T-cell (primary cell): ENCODE measurements around the gene KCTD1. TPM values are rescaled to one million over a fixed set of nuclear protein-coding genes. Genes with fewer than 3 reads are reported as not detected.

Experiments
- ATAC-seq, 4 experiments: fragments of 200-7000 bp in 3 of 4; fragments of 150-1000 bp in 1 of 4; cut with Tn5 transposase; replicated peaks in 1 of 4; 1 replicate in 3 of 4; 2 replicates in 1 of 4; pipeline ENCODE4 v1.10.0; 2021; ENCODE audit warnings: moderate library complexity in 3 of 4, mild to moderate bottlenecking in 2 of 4, moderate number of reproducible peaks in 1 of 4
- CTCF ChIA-PET, 2 donors: fragments of 300-600 bp; sonication (Branson Sonifier 250); formaldehyde crosslinking; loops; one replicate each; lab custom pipeline; 2022; ENCODE audit warnings: antibody characterized with exemption in 2 of 2; lab: Charles Lee
- POLR2A ChIA-PET, 2 donors: fragments of 300-600 bp; sonication (Branson Sonifier 250); formaldehyde crosslinking; loops; one replicate each; lab custom pipeline; 2022; ENCODE audit warnings: antibody characterized with exemption in 2 of 2; lab: Charles Lee
- DNase-seq, 35 experiments: peaks; one replicate each; pipeline versions ENCODE4 v3.0.0 to v3.0.0-alpha.2; 2013 to 2023
- H3K27ac ChIP-seq: one replicate; pipeline ENCODE4 v1.5.1; 2013; ENCODE audit warnings: low read length
- H3K27me3 ChIP-seq, 2 experiments: replicated peaks in 1 of 2; 1 replicate in 1 of 2; 2 replicates in 1 of 2; pipeline versions ENCODE4 v1.6.1 to v1.7.0; 2013; ENCODE audit warnings: low read length in 1 of 2, mixed read lengths in 1 of 2; ENCODE audit not compliant: control insufficient read depth in 2 of 2, insufficient read depth in 2 of 2; ENCODE audit errors: extremely low read depth in 1 of 2
- H3K36me3 ChIP-seq, 2 donors: 1 replicate in 1 of 2; 2 replicates in 1 of 2; pipeline versions ENCODE4 v1.6.1 to v1.7.0; 2013; ENCODE audit warnings: low read length in 1 of 2; ENCODE audit not compliant: control insufficient read depth in 2 of 2, insufficient read depth in 1 of 2; ENCODE audit errors: extremely low read depth in 1 of 2
- H3K4me1 ChIP-seq, 2 experiments: 1 replicate in 1 of 2; 2 replicates in 1 of 2; pipeline versions ENCODE4 v1.6.1 to v1.7.0; 2013; ENCODE audit warnings: low read length in 2 of 2, mixed read lengths in 1 of 2; ENCODE audit not compliant: insufficient read depth in 2 of 2, control insufficient read depth in 1 of 2; ENCODE audit errors: extremely low read depth in 1 of 2
- H3K4me3 ChIP-seq, 2 donors: 1 replicate in 1 of 2; 2 replicates in 1 of 2; pipeline versions ENCODE4 v1.5.1 to v1.7.0; 2013; ENCODE audit warnings: mild to moderate bottlenecking in 2 of 2, low read length in 1 of 2, moderate library complexity in 1 of 2; ENCODE audit not compliant: control insufficient read depth in 1 of 2; ENCODE audit errors: extremely low read depth in 1 of 2
- H3K9me3 ChIP-seq: 2 replicates; pipeline ENCODE4 v1.7.0; 2013
- H3K27ac Mint-ChIP-seq, 2 donors: one replicate each; pipeline ENCODE4 v1.8.0; 2020 to 2021; ENCODE audit warnings: mild to moderate bottlenecking in 2 of 2, mixed read lengths in 2 of 2
- H3K27me3 Mint-ChIP-seq, 2 donors: one replicate each; pipeline ENCODE4 v1.8.0; 2021 to 2022; ENCODE audit warnings: mixed read lengths in 2 of 2
- H3K36me3 Mint-ChIP-seq: one replicate; pipeline ENCODE4 v1.8.0; 2021; ENCODE audit warnings: mixed read lengths
- H3K4me1 Mint-ChIP-seq, 3 donors: one replicate each; pipeline ENCODE4 v1.8.0; 2020 to 2022; ENCODE audit warnings: mixed read lengths in 3 of 3, mild to moderate bottlenecking in 1 of 3
- H3K4me3 Mint-ChIP-seq, 3 donors: one replicate each; pipeline ENCODE4 v1.8.0; 2020 to 2022; ENCODE audit warnings: mild to moderate bottlenecking in 3 of 3, mixed read lengths in 3 of 3, moderate library complexity in 3 of 3
- H3K9me3 Mint-ChIP-seq, 3 donors: one replicate each; pipeline ENCODE4 v1.8.0; 2020 to 2022; ENCODE audit warnings: mixed read lengths in 3 of 3
- WGBS: methylation state at CpG from one replicate; pipeline ENCODE4 v1.1.5; 2013; ENCODE audit warnings: missing lambda C conversion rate; ENCODE audit not compliant: insufficient coverage; 5-methylcytosine and 5-hydroxymethylcytosine counted together
- total RNA-seq, 35 experiments: library from RNA in 6 of 35; stranded (reverse) in 6 of 35; fragments of 120-200 nt in 1 of 35; gene quantifications; one replicate each; pipeline versions ENCODE4 v1.2.1 to v1.2.4 and lab custom pipeline; 2013 to 2026

Gene KCTD1
- total RNA-seq, 5 donors from 2014 or later (not counting 1 experiment from before 2014, with no cell fraction given), result 3.2 to 4.3 (median 3.9) TPM

DNA sequence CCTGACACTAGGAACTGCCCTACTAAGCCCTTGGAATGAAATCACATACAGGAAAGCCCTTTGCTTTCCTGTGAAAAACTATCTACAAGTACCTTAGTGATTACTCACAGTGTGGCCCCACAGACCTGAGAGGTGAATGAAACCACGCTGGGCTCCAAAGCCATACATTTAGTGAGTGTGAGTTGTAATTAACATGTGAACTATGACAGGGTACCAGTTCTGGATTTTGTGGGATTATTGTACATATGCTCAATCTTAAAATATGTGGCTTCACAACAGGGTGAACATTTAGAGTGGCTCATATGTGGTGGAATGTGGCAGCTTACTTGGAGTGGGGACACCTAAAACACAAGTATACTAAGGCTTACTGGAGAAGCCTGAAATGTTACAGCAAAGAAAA is 12.3 kb downstream of the KCTD1 start:
- no peaks in the 10 kb centered on the region for H3K4me1 ChIP-seq
- Mint-ChIP-seq H3K27ac (no peak overlapping the region), H3K4me1 (peaks cover 0 to 14% (median 7%) of the 10 kb centered on the region in 3 donors), H3K9me3 (no peaks in the 10 kb centered on the region), H3K27me3 (no peaks in the 10 kb centered on the region), H3K4me3 (no peak overlapping the region), H3K36me3 (no peaks in the 10 kb centered on the region)
- H3K4me3 ChIP-seq, result no peak overlapping the region
- no peaks in the 10 kb centered on the region for H3K27me3 ChIP-seq
- H3K27ac ChIP-seq, result no peak overlapping the region
- ATAC-seq (no peak), DNase-seq (no peak)
- no peaks in the 10 kb centered on the region for H3K36me3 ChIP-seq
- H3K9me3 ChIP-seq, result no peaks in the 10 kb centered on the region
- WGBS, result no CpG with 5 or more reads among the region's 1 CpG
- ChIA-PET POLR2A (no interaction called here), CTCF (no interaction called here)

DNA sequence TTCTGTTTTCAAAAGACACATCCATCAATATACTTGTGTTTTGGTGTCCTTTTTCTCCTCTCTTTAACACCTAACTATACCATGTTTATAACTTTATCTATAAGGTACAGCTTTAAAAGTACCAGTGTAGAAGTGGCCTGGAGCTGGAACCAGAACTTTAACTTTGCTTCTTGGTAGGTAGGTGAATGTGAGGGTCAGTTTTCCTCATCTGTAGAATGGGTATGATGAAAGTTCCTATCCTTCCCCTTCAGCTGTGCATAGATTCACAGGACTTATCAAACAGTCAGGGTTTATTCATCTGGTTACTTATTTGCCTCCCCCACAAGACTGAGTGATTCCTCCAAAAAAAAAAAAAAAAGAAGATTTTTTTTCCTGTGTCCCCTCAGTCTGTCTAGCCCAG is 12.7 kb downstream of the KCTD1 start:
- Histone ChIP-seq H3K4me3 (no peak overlapping the region), H3K9me3 (no peaks in the 10 kb centered on the region), H3K27ac (no peak overlapping the region), H3K36me3 (no peaks in the 10 kb centered on the region), H3K27me3 (no peaks in the 10 kb centered on the region), H3K4me1 (no peaks in the 10 kb centered on the region)
- DNase-seq (no peak), ATAC-seq (no peak)
- ChIA-PET CTCF (no interaction called here), POLR2A (no interaction called here)
- Mint-ChIP-seq H3K27ac (no peak overlapping the region), H3K9me3 (no peaks in the 10 kb centered on the region), H3K4me3 (no peak overlapping the region), H3K36me3 (no peaks in the 10 kb centered on the region), H3K27me3 (no peaks in the 10 kb centered on the region), H3K4me1 (peaks cover 0 to 12% (median 7%) of the 10 kb centered on the region in 3 donors)

DNA sequence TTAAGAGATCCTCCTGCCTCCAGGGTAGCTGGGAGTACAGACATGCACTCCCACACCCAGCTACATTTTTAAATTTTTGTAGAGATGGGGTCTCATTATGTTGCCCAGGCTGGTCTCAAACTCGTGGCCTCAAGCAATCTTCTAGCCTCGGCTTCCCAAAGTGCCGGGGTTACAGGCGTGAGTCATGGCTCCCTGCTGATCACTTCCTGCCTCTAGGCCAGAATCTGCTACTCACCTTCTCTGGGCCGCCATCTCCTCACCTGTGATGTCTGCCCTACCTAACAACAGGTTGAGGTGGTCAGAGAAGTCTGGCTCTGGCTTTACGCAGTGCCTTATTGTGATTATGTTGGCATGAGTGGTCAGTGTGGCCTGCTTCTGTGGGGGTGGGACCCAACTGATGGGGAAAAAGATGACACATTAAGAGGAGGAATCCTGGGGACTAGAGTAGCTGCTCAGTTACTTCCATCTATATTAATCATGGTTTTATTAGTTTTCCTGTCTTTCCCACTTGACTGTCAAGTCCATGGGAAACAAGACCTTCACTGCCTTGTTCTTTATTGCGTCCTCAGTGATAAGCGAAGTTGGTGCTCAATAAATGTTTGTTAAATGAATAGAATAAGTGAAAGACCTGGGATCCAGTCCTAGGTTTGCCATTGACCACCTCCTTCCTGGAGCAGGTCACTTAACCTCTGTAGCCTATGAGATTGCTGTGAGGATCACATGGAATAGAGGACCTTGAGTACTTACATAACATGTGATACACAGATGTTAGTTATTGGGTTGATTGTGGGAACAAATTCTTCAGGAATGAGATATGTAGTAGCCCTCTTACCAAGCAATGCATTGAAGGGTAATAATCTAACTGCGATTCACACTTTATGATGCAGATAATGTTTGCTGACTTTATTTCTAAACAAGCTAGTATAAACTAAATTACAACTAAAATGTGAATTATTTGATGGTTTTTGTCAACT is 15.7 kb downstream of the KCTD1 start:
- Mint-ChIP-seq H3K36me3 (no peaks in the 10 kb centered on the region), H3K9me3 (no peaks in the 10 kb centered on the region), H3K27ac (no peak overlapping the region), H3K4me1 (no peaks in the 10 kb centered on the region), H3K27me3 (no peaks in the 10 kb centered on the region), H3K4me3 (no peak overlapping the region)
- Histone ChIP-seq H3K27me3 (no peaks in the 10 kb centered on the region), H3K9me3 (no peaks in the 10 kb centered on the region), H3K4me1 (no peaks in the 10 kb centered on the region), H3K36me3 (no peaks in the 10 kb centered on the region), H3K4me3 (no peak overlapping the region), H3K27ac (no peak overlapping the region)
- WGBS, result 81% methylated on average over 6 of the region's 9 CpGs
- ChIA-PET CTCF (no interaction called here), POLR2A (interaction anchor here in 1 of 2 donors (0.5 to 0.6 kb wide), 2 partner anchors 28 to 494 kb away, joined by 4 to 6 read pairs; no protein-coding TSS in a partner anchor)
- ATAC-seq, result no peak
- DNase-seq, result no peak

- Mint-ChIP-seq H3K9me3 (no peaks in the 10 kb centered on the region), H3K4me1 (no peaks in the 10 kb centered on the region), H3K27me3 (no peaks in the 10 kb centered on the region), H3K36me3 (no peaks in the 10 kb centered on the region), H3K27ac (no peak overlapping the region), H3K4me3 (no peak overlapping the region)
- no peak for DNase-seq
- H3K27me3 ChIP-seq, result no peaks in the 10 kb centered on the region
- ATAC-seq, result no peak
- H3K4me3 ChIP-seq, result no peak overlapping the region
- H3K9me3 ChIP-seq, result no peaks in the 10 kb centered on the region
- ChIA-PET POLR2A (interaction anchor here in 1 of 2 donors (0.5 kb wide), 1 partner anchor 493 kb away, joined by 6 read pairs; no protein-coding TSS in a partner anchor), CTCF (no interaction called here)
- no peaks in the 10 kb centered on the region for H3K36me3 ChIP-seq
- H3K4me1 ChIP-seq, result no peaks in the 10 kb centered on the region
- no CpG with 5 or more reads among the region's 4 CpGs for WGBS
- H3K27ac ChIP-seq, result no peak overlapping the region
Observed at GRCh38 chr18:26531605-26532298, 16.6 kb downstream of the KCTD1 start.

DNA sequence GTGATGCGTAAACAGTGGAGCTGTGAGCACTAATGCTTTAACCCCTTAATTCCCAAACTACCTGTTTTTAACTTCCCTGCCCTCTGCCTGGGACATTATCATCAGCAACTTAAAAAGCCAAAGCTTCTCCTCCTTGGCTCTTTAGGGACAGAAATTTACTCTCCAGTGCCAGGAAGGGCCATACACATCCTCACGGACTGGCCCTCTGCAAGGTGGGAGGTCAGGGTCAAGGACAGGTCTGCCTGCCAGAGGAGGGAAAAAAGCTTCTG is 21.5 kb downstream of the KCTD1 start:
- Mint-ChIP-seq H3K4me1 (no peaks in the 10 kb centered on the region), H3K27ac (no peak overlapping the region), H3K27me3 (peaks cover 0 to 3% of the 10 kb centered on the region in 2 donors), H3K36me3 (no peaks in the 10 kb centered on the region), H3K9me3 (no peaks in the 10 kb centered on the region), H3K4me3 (no peak overlapping the region)
- H3K9me3 ChIP-seq, result no peaks in the 10 kb centered on the region
- WGBS, result 80% methylated on average over 1 of the region's 2 CpGs
- ChIA-PET CTCF (no interaction called here), POLR2A (no interaction called here)
- H3K4me3 ChIP-seq, result no peak overlapping the region
- no peaks in the 10 kb centered on the region for H3K27me3 ChIP-seq
- DNase-seq, result no peak
- H3K36me3 ChIP-seq, result no peaks in the 10 kb centered on the region
- no peak for ATAC-seq
- H3K27ac ChIP-seq, result no peak overlapping the region
- no peaks in the 10 kb centered on the region for H3K4me1 ChIP-seq

DNA sequence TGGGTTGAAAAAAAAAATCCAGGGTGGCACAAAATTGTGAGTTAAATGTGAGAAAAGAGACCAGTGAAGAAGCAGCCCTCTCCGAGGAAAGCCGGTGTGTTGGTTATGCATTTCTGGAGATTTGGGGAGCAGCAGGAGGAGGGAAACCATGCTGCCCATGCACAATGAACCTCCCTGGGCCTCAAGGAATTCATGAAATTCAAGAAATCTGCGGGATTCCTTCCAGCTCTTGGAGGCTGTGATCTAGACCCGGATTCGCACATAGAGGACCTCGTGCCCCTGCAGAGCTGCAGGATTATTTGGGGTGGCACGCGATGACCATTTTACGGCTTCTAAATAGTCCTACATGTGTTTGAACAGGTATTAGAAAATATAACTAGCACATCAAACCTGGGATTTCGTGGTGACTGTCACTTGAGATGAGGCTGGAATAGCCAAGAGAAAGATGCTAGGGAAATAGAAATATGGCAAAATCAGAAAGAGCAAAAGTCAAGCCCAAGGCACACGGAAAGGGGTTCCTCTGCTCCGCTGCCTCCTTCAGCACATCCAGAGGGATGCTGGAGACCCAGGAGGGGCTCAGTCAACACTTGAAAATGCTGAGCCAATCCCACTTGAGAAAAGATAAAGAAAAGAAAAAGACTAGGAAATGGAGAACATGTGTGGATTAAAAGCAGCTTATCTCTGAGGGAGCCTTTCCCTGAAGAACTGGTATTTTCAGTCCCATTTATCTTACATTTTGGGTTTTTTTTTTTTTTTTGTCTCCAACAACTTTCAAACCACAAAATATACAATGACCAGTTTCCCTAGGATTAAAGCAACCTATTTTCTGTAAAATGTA is 22.0 kb downstream of the KCTD1 start:
- Histone ChIP-seq H3K36me3 (no peaks in the 10 kb centered on the region), H3K27ac (no peak overlapping the region), H3K4me3 (no peak overlapping the region), H3K27me3 (no peaks in the 10 kb centered on the region), H3K4me1 (no peaks in the 10 kb centered on the region), H3K9me3 (no peaks in the 10 kb centered on the region)
- Mint-ChIP-seq H3K4me1 (no peaks in the 10 kb centered on the region), H3K27me3 (peaks cover 0 to 3% of the 10 kb centered on the region in 2 donors), H3K9me3 (no peaks in the 10 kb centered on the region), H3K36me3 (no peaks in the 10 kb centered on the region), H3K27ac (no peak overlapping the region), H3K4me3 (no peak overlapping the region)
- DNase-seq (no peak), ATAC-seq (no peak)
- ChIA-PET POLR2A (no interaction called here), CTCF (no interaction called here)
- WGBS, result 82% methylated on average over 8 of the region's 12 CpGs
